ENCODE measurements around the gene SPRN.
"Not testable (repeated sequence)": the region's sequence is repeated elsewhere in the genome, so short reads cannot be mapped to it uniquely, and the experiment has no call there.

Gene SPRN, protein sequence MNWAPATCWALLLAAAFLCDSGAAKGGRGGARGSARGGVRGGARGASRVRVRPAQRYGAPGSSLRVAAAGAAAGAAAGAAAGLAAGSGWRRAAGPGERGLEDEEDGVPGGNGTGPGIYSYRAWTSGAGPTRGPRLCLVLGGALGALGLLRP

GRCh38 chr10:133424601-133425000, at the start of gene SPRN:
Gene SPRN, minus strand, starts transcription at chr10:133424625. Its CDS starts 944 bp downstream, at chr10:133423681.
- DNase-seq (ENCODE audit: low read depth in 2 of 2) = not testable (repeated sequence)

- no peak for DNase-seq (ENCODE audit: low read depth in 2 of 2)
Measured at GRCh38 chr10:133474027-133474426, 49.6 kb upstream of the SPRN start.

DNA sequence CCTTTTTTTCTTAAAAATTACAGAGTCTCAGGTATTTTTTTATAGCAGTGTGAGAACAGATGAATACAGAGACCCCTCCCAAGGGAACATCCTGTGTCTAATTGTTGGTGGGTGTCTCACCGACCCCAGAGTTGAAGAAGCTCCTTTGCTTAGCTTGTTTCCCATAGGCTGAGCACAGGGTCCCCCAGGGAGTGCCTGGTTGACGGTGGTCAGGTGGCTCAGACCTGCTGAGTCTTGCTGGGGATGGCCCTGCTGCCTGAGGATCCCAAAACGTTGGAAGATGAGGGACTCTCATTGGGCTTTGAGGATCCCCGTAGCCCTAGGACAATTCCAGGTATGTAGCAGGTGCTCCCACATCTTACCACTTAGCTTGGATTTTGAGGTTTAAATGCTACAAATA, 48.8 kb upstream of the SPRN start:
- no peak for DNase-seq (ENCODE audit: low read depth in 2 of 2)

DNA sequence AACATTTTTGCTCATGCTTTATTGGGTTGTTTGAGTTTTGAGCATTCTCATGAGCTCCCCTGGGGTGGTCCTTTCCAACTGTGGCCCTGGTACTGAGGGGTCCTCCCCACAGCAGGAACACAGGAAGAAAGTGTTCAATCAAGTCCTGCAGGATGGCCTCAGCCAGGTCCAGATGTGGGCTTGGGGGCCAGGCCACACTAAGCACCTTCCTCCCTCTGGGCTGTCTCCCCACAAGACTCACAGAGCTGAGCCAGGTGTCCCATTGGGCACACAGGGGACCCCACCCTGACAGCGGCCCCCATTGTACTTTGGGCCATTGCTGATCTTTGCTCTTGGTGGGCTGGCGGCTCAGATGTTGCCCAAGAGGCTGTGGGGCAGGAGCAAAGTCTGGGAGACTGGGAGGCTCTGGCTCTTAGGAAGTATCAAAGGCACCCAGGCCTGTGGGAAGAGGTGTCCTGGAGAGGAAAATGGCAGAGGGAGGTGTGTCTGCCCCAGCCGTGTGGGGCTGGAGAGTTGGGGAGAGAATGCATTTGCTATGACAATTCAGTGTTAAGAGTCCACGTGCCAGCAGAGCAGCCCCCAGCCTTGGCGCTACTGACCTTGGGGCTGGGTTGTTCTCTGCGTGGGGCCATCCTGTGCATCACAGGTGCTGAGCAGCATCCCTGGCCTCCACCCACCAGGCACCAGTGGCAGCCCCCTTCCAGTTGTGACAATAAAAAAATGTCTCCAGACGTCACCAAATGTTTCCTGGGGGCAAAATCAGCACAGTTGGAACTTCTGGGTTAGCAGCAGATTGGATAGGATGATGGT, 47.1 kb upstream of the SPRN start:
- no peak for DNase-seq (ENCODE audit: low read depth in 2 of 2)

DNA sequence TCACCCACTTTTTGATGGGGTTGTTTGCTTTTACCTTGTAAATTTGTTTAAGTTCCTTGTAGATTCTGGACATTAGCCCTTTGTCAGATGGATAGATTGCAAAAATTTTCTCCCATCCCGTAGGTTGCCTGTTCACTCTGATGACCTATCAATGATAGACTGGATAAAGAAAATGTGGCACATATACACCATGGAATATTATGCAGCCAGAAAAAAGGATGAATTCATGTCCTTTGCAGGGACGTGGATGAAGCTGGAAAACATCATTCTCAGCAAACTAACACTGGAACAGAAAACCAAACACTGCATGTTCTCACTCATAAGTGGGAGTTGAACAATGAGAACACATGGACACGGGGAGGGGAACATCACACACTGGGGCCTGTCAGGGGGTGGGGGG, 44.8 kb upstream of the SPRN start:
- DNase-seq (ENCODE audit: low read depth in 2 of 2) = not testable (repeated sequence)

- no peak for DNase-seq (ENCODE audit: low read depth in 2 of 2)
Measured at GRCh38 chr10:133467286-133467911, 43.0 kb upstream of the SPRN start.

- DNase-seq (ENCODE audit: low read depth in 2 of 2) = no peak
Measured at GRCh38 chr10:133466683-133467275, 42.4 kb upstream of the SPRN start.

DNA sequence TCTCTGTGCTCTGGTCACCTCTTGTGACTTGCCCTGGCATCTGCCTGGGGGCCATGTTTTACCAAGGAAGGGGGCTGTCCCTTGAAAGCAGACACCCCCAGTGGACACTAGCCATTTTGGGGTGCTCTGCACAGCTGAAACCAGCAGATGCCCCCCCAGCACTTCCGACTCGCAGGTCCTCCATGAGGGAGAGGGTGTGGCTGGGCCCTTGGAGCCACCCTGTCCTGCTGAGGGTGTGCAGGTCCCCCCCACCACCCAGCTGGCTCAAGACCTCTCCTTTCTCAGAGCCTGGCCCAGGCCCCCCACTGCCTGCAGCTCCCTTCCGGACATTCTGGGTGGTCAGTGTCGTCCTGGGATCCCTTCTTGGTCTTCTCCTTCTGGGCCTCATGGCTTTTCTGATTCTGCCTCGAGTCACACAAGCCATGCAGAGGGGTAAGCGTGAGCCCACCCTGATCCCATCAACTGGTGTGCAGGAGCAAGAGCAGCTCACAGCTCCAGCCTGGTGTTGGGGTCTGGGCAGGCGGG, 41.6 kb upstream of the SPRN start:
- DNase-seq (ENCODE audit: low read depth in 2 of 2) = no peak

GRCh38 chr10:133465191-133465949, 40.9 kb upstream of the SPRN start:
- no peak for DNase-seq (ENCODE audit: low read depth in 2 of 2)

DNA sequence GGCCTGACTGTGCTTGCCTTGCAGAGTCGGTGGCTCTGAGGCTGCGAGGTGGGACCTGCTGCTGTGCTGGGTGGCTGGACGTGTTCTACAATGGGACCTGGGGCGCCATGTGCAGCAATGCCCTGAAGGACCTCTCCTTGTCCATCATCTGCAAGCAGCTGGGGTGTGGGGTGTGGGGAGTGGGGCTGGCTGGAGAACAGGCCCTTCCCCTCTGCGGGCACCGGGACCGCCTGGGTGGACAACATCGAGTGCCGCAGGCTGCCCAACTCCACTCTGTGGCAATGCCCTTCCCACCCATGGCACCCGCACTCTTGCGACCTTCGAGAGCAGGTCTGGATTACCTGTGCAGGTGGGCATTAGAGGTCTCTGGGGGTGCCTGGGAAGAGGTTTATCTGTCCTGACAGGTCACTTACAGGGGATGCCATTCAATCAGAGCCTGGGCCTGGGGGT, 40.2 kb upstream of the SPRN start:
- no peak for DNase-seq (ENCODE audit: low read depth in 2 of 2)

GRCh38 chr10:133462512-133463305, 38.3 kb upstream of the SPRN start:
- no peak for DNase-seq (ENCODE audit: low read depth in 2 of 2)

GRCh38 chr10:133461841-133462240, 37.4 kb upstream of the SPRN start:
- no peak for DNase-seq (ENCODE audit: low read depth in 2 of 2)

DNA sequence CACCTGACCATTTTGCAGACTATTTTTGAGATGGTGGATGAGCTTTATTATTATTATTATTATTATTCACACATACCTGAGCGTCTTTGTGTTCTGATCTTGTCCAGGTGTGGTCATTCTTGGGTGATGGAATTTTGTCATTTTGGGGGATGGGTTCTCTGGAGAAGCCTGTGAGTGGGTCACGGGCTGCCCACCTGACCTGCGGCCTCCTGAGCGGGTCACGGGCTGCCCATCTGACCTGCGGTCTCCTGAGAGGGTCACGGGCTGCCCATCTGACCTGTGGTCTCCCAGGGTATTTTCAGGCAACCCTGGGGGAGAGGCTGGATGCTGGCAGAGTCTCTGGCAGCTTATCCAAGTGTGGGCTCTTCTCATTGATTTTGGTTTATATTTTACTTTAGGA, 36.6 kb upstream of the SPRN start:
- DNase-seq (ENCODE audit: low read depth in 2 of 2) = no peak

GRCh38 chr10:133460208-133460769, 35.9 kb upstream of the SPRN start:
- no peak for DNase-seq (ENCODE audit: low read depth in 2 of 2)

DNA sequence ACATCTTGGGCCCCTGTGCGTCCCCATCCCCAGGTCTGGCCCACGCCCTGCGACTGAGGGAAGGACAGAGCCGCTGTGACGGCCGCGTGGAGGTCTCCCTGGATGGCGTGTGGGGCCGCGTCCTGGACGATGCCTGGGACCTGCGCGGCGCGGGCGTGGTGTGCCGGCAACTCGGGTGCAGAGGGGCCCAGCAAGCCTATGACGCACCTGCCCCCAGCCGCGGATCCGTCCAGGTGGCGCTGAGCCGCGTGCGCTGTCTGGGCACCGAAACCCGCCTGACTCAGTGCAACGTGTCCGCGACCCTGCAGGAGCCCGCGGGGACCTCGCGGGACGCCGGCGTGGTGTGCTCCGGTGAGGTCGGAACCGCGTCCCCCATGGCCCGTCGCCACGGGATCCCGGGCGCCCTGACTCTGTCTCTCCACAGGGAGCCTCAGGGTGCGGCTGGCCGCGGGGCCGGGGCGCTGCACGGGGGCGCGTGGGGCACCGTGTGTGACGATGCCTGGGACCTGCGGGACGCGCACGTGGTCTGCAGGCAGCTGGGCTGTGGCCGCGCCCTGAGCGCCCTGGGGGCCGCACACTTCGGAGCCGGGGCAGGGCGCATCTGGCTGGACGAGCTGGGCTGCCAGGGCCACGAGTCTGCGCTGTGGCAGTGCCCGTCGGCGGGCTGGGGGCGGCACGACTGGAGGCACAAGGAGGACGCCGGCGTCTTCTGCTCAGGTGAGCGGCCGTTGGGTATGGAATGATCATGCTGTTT, 35.2 kb upstream of the SPRN start:
- DNase-seq (ENCODE audit: low read depth in 2 of 2) = no peak

- DNase-seq (ENCODE audit: low read depth in 2 of 2) = no peak
Measured at GRCh38 chr10:133458710-133459453, 34.5 kb upstream of the SPRN start.

DNA sequence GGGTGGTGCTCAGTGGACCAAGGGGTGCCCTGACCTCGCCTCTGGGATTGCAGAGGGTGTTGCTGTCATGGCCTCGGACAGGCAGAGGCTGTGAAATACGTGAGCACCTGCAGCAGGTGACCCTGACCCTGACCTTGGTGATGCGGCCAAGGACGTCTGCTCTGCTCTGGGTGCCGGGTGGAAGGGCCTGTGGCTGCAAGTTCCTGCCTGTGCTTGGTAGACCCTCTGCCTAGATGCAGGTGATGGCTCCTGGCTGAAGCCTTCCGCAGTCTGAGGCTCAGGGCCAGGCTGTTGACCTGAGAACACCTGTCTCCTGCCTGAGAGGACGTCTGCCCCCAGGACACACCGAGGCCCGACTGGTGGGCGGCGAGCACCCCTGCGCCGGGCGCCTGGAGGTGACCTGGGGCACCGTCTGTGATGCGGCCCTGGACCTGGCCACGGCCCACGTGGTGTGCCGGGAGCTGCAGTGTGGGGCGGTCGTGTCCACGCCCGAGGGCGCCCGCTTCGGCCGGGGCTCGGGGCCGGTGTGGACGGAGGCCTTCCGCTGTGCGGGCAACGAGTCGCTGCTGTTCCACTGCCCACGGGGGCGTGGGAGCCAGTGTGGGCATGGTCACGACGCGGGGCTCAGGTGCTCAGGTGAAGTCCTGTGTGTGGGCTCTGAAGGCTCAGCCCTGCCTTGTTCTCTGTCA, 33.7 kb upstream of the SPRN start:
- no peak for DNase-seq (ENCODE audit: low read depth in 2 of 2)

- DNase-seq (ENCODE audit: low read depth in 2 of 2) = no peak
Measured at GRCh38 chr10:133457100-133457841, 32.8 kb upstream of the SPRN start.
